SIG-M5 (cell line): ENCODE measurements around the gene SLC13A5.

Experiments
- DNase-seq: peaks from one replicate; lab custom pipeline; 2025; lab: John Stamatoyannopoulos, UW

The SLC13A5 gene

GRCh38 chr17:6638046-6638908 lies 74.9 kb downstream of the SLC13A5 start:
- DNase-seq = no peak

GRCh38 chr17:6637458-6637840 lies 75.7 kb downstream of the SLC13A5 start:
- DNase-seq = no peak

GRCh38 chr17:6636616-6637457 lies 76.3 kb downstream of the SLC13A5 start:
- no peak for DNase-seq

GRCh38 chr17:6636105-6636504 lies 77.1 kb downstream of the SLC13A5 start:
- DNase-seq = no peak
